K562 (cell line): ENCODE data around the gene DENND10. TPM values are rescaled to one million over a fixed set of nuclear protein-coding genes. Genes with fewer than 3 reads are reported as not detected.
A peak's percentile ranks its signal among the peaks of the same experiment; 100 is the strongest.

Experiments used
- CREBBP ChIP-seq: IDR thresholded peaks from one replicate; pipeline ENCODE4 v1.6.1; 2012; ENCODE audit warnings: low read depth, mild to moderate bottlenecking, control low read depth, inconsistent platforms, low read length
- GTF2A2 ChIP-seq: IDR thresholded peaks from 2 replicates; pipeline ENCODE4 v1.6.1; 2016; ENCODE audit warnings: mild to moderate bottlenecking, missing genetic modification characterization, missing compliant biosample characterization
- SLC30A9 ChIP-seq: fragments of 250-450 bp; sonication (Bioruptor Pico); IDR thresholded peaks from 2 replicates; pipeline ENCODE4 v1.8.0; 2022; ENCODE audit warnings: mild to moderate bottlenecking, moderate library complexity
- ZC3H8 ChIP-seq: fragments of 450-650 bp; IDR thresholded peaks from 2 replicates; pipeline ENCODE4 v1.6.1; 2017
- polyA plus RNA-seq, 8 experiments: library from polyadenylated mRNA; depleted of rRNA in 4 of 8; stranded (reverse) in 5 of 8; unstranded in 3 of 8; fragments of >200 nt; fragmentation: Nextera tagmentation in 2 of 8; fragmentation: Illumina TruSeq in 1 of 8; extraction: Ambion mirVana in 2 of 8; extraction: Trizol in 1 of 8; gene quantifications; 2 replicates each; pipeline versions ENCODE4 v1.2.1 to v1.2.3, GENCODE V29; 2011 to 2014; ENCODE audit warnings: inconsistent platforms in 1 of 8, missing spikeins in 1 of 8
- total RNA-seq, 7 experiments: library from RNA; depleted of rRNA in 6 of 7; stranded (reverse); fragments of >200 nt in 6 of 7; fragmentation: Illumina TruSeq in 2 of 7; extraction: Trizol in 2 of 7; gene quantifications; 2 replicates each; pipeline versions ENCODE4 v1.2.1 to v1.2.3, GENCODE V29; 2011 to 2021; ENCODE audit warnings: low replicate concordance in 1 of 7
- TF ChIP-seq, protein P1 (sequence below), 2 experiments: fragments of 450-650 bp; formaldehyde crosslinking in 1 of 2; IDR thresholded peaks; 2 replicates each; pipeline versions ENCODE4 v1.4.0 to v1.6.1; 2014 to 2020; ENCODE audit warnings: mild to moderate bottlenecking in 2 of 2, borderline replicate concordance in 1 of 2, low read depth in 1 of 2
- TF ChIP-seq, protein P2 (sequence below): fragments of 250-450 bp; sonication (Bioruptor Pico); IDR thresholded peaks from 2 replicates; pipeline ENCODE4 v1.5.0; 2020; ENCODE audit warnings: mild to moderate bottlenecking
- TF ChIP-seq, protein P3 (sequence below): fragments of 450-650 bp; formaldehyde crosslinking; conservative IDR thresholded peaks from 2 replicates; pipeline ENCODE4 v1.4.0; 2022; ENCODE audit warnings: mild to moderate bottlenecking, missing genetic modification characterization
- TF ChIP-seq, protein P4 (sequence below): sonication (generic); formaldehyde crosslinking; IDR thresholded peaks from 2 replicates; pipeline ENCODE4 v1.8.0; 2022; ENCODE audit warnings: missing genetic modification reagents, mild to moderate bottlenecking, borderline replicate concordance

Gene DENND10
- total and polyA plus RNA-seq, 9 of the 15 experiments (the other 6 are each of a cell fraction or from before 2014, with no cell fraction given), result 9.4 to 20.0 (median 12.5) TPM

GRCh38 chr10:119103903-119104653 lies at the start of gene DENND10 (continued):
- TF ChIP-seq, protein P1, sequence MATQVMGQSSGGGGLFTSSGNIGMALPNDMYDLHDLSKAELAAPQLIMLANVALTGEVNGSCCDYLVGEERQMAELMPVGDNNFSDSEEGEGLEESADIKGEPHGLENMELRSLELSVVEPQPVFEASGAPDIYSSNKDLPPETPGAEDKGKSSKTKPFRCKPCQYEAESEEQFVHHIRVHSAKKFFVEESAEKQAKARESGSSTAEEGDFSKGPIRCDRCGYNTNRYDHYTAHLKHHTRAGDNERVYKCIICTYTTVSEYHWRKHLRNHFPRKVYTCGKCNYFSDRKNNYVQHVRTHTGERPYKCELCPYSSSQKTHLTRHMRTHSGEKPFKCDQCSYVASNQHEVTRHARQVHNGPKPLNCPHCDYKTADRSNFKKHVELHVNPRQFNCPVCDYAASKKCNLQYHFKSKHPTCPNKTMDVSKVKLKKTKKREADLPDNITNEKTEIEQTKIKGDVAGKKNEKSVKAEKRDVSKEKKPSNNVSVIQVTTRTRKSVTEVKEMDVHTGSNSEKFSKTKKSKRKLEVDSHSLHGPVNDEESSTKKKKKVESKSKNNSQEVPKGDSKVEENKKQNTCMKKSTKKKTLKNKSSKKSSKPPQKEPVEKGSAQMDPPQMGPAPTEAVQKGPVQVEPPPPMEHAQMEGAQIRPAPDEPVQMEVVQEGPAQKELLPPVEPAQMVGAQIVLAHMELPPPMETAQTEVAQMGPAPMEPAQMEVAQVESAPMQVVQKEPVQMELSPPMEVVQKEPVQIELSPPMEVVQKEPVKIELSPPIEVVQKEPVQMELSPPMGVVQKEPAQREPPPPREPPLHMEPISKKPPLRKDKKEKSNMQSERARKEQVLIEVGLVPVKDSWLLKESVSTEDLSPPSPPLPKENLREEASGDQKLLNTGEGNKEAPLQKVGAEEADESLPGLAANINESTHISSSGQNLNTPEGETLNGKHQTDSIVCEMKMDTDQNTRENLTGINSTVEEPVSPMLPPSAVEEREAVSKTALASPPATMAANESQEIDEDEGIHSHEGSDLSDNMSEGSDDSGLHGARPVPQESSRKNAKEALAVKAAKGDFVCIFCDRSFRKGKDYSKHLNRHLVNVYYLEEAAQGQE (IDR thresholded peaks at IDR 0.05; ENCODE audit: borderline replicate concordance), result 0 out of 2 replicates have a peak, but pooled peaks have one; percentile 3
- TF ChIP-seq, protein P1 (CRISPR knock-in tag; IDR thresholded peaks at IDR 0.05; ENCODE audit: low read depth), result no peak
- TF ChIP-seq, protein P2, sequence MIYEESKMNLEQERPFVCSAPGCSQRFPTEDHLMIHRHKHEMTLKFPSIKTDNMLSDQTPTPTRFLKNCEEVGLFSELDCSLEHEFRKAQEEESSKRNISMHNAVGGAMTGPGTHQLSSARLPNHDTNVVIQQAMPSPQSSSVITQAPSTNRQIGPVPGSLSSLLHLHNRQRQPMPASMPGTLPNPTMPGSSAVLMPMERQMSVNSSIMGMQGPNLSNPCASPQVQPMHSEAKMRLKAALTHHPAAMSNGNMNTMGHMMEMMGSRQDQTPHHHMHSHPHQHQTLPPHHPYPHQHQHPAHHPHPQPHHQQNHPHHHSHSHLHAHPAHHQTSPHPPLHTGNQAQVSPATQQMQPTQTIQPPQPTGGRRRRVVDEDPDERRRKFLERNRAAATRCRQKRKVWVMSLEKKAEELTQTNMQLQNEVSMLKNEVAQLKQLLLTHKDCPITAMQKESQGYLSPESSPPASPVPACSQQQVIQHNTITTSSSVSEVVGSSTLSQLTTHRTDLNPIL (CRISPR knock-in tag), result no peak
- TF ChIP-seq, protein P3, sequence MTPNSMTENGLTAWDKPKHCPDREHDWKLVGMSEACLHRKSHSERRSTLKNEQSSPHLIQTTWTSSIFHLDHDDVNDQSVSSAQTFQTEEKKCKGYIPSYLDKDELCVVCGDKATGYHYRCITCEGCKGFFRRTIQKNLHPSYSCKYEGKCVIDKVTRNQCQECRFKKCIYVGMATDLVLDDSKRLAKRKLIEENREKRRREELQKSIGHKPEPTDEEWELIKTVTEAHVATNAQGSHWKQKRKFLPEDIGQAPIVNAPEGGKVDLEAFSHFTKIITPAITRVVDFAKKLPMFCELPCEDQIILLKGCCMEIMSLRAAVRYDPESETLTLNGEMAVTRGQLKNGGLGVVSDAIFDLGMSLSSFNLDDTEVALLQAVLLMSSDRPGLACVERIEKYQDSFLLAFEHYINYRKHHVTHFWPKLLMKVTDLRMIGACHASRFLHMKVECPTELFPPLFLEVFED (CRISPR knock-in tag), result no peak
- TF ChIP-seq GTF2A2 (tag) (no peak), SLC30A9 (CRISPR knock-in tag) (no peak), ZC3H8 (no peak), CREBBP (no peak)
- TF ChIP-seq, protein P4, sequence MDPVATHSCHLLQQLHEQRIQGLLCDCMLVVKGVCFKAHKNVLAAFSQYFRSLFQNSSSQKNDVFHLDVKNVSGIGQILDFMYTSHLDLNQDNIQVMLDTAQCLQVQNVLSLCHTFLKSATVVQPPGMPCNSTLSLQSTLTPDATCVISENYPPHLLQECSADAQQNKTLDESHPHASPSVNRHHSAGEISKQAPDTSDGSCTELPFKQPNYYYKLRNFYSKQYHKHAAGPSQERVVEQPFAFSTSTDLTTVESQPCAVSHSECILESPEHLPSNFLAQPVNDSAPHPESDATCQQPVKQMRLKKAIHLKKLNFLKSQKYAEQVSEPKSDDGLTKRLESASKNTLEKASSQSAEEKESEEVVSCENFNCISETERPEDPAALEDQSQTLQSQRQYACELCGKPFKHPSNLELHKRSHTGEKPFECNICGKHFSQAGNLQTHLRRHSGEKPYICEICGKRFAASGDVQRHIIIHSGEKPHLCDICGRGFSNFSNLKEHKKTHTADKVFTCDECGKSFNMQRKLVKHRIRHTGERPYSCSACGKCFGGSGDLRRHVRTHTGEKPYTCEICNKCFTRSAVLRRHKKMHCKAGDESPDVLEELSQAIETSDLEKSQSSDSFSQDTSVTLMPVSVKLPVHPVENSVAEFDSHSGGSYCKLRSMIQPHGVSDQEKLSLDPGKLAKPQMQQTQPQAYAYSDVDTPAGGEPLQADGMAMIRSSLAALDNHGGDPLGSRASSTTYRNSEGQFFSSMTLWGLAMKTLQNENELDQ (CRISPR knock-in tag), result no peak
